ENCODE results near the gene KCNK3. TPM values are rescaled to one million over a fixed set of nuclear protein-coding genes. Genes with fewer than 3 reads are reported as not detected.
"Not testable (repeated sequence)": the region's sequence is repeated elsewhere in the genome, so short reads cannot be mapped to it uniquely, and the experiment has no call there.

Gene KCNK3
- total and polyA plus RNA-seq, 2 donors (not counting 1 experiment from before 2014, with no cell fraction given), result under 0.01 TPM; not detected in 1

- no peak for TF ChIP-seq CTCF (conservative IDR thresholded peaks at IDR 0.05 in 1 of 2, IDR thresholded peaks at IDR 0.05 in 1 of 2; ENCODE audit: low read depth in 1 of 2, low read length in 2 of 2)
- TF ChIP-seq EZH2 (IDR thresholded peaks at IDR 0.05; ENCODE audit: low read length, missing control alignments), result no peak
- Histone ChIP-seq H4K20me1 (ENCODE audit: control insufficient read depth, extremely low read depth, insufficient read depth, low read length) (no peaks in the 10 kb centered on the region), H3K27ac (ENCODE audit: insufficient read depth, low read length) (no peak overlapping the region), H3K36me3 (ENCODE audit: control insufficient read depth, insufficient read depth, low read length) (no peaks in the 10 kb centered on the region), H2AFZ (ENCODE audit: low read length) (no peak overlapping the region), H3K9ac (ENCODE audit: insufficient read depth, low read length) (no peak overlapping the region), H3K79me2 (ENCODE audit: control insufficient read depth, insufficient read depth, low read length) (no peaks in the 10 kb centered on the region), H3K4me3 (replicated peaks in 1 of 4; ENCODE audit: control extremely low read depth in 1 of 4, insufficient read depth in 1 of 4, low read depth in 3 of 4, low read length in 4 of 4) (no peak overlapping the region), H3K27me3 (ENCODE audit: control insufficient read depth, insufficient read depth, low read length) (peaks cover 20% of the 10 kb centered on the region), H3K4me2 (ENCODE audit: extremely low read depth, insufficient read depth, low read length) (no peak overlapping the region), H3K9me3 (ENCODE audit: control insufficient read depth, insufficient read depth, low read depth, low read length) (no peaks in the 10 kb centered on the region), H3K4me1 (ENCODE audit: control insufficient read depth, extremely low read depth, insufficient read depth, low read length) (no peaks in the 10 kb centered on the region)
- no peak for DNase-seq (ENCODE audit: low read depth in 2 of 2)
Measured at GRCh38 chr2:26653207-26654060, 39.1 kb upstream of the KCNK3 start.

- Histone ChIP-seq H3K27ac (ENCODE audit: insufficient read depth, low read length) (no peak overlapping the region), H4K20me1 (ENCODE audit: control insufficient read depth, extremely low read depth, insufficient read depth, low read length) (no peaks in the 10 kb centered on the region), H3K79me2 (ENCODE audit: control insufficient read depth, insufficient read depth, low read length) (no peaks in the 10 kb centered on the region), H3K4me3 (replicated peaks in 1 of 4; ENCODE audit: control extremely low read depth in 1 of 4, insufficient read depth in 1 of 4, low read depth in 3 of 4, low read length in 4 of 4) (no peak overlapping the region), H3K9me3 (ENCODE audit: control insufficient read depth, insufficient read depth, low read depth, low read length) (no peaks in the 10 kb centered on the region), H3K36me3 (ENCODE audit: control insufficient read depth, insufficient read depth, low read length) (no peaks in the 10 kb centered on the region), H3K4me2 (ENCODE audit: extremely low read depth, insufficient read depth, low read length) (no peak overlapping the region), H2AFZ (ENCODE audit: low read length) (no peak overlapping the region), H3K4me1 (ENCODE audit: control insufficient read depth, extremely low read depth, insufficient read depth, low read length) (no peaks in the 10 kb centered on the region), H3K9ac (ENCODE audit: insufficient read depth, low read length) (no peak overlapping the region), H3K27me3 (ENCODE audit: control insufficient read depth, insufficient read depth, low read length) (peaks cover 22% of the 10 kb centered on the region)
- TF ChIP-seq EZH2 (IDR thresholded peaks at IDR 0.05; ENCODE audit: low read length, missing control alignments) (no peak), CTCF (conservative IDR thresholded peaks at IDR 0.05 in 1 of 2, IDR thresholded peaks at IDR 0.05 in 1 of 2; ENCODE audit: low read depth in 1 of 2, low read length in 2 of 2) (no peak)
- no peak for DNase-seq (ENCODE audit: low read depth in 2 of 2)
Measured at GRCh38 chr2:26654061-26654340, 38.5 kb upstream of the KCNK3 start.

GRCh38 chr2:26655120-26655519 is 37.4 kb upstream of the KCNK3 start:
- not testable (repeated sequence) for DNase-seq (ENCODE audit: low read depth in 2 of 2); H3K4me1 ChIP-seq (ENCODE audit: control insufficient read depth, extremely low read depth, insufficient read depth, low read length); H3K27ac ChIP-seq (ENCODE audit: insufficient read depth, low read length); H3K79me2 ChIP-seq (ENCODE audit: control insufficient read depth, insufficient read depth, low read length); H3K4me2 ChIP-seq (ENCODE audit: extremely low read depth, insufficient read depth, low read length); H3K9ac ChIP-seq (ENCODE audit: insufficient read depth, low read length); H3K4me3 ChIP-seq (replicated peaks in 1 of 4; ENCODE audit: control extremely low read depth in 1 of 4, insufficient read depth in 1 of 4, low read depth in 3 of 4, low read length in 4 of 4); H4K20me1 ChIP-seq (ENCODE audit: control insufficient read depth, extremely low read depth, insufficient read depth, low read length); H3K36me3 ChIP-seq (ENCODE audit: control insufficient read depth, insufficient read depth, low read length); H2AFZ ChIP-seq (ENCODE audit: low read length); H3K9me3 ChIP-seq (ENCODE audit: control insufficient read depth, insufficient read depth, low read depth, low read length)
- peaks cover 19% of the 10 kb centered on the region for H3K27me3 ChIP-seq (ENCODE audit: control insufficient read depth, insufficient read depth, low read length)
